H9 (cell line): ENCODE results near the gene HTT-AS. TPM values are rescaled to one million over a fixed set of nuclear protein-coding genes. Genes with fewer than 3 reads are reported as not detected.

Experiments used
- DNase-seq: peaks from one replicate; pipeline ENCODE4 v3.0.0-alpha.2; 2017
- H2AFZ ChIP-seq: one replicate; pipeline ENCODE4 v1.6.1; 2013; ENCODE audit warnings: mild to moderate bottlenecking, low read length, control low read depth, moderate library complexity
- H2AK5ac ChIP-seq: 2 replicates; pipeline ENCODE4 v1.6.1; 2013; ENCODE audit warnings: low read length, control low read depth, mixed read lengths; ENCODE audit not compliant: insufficient read length
- H2BK120ac ChIP-seq: one replicate; pipeline ENCODE4 v1.6.1; 2013; ENCODE audit warnings: low read depth, mild to moderate bottlenecking, low read length, control low read depth, inconsistent platforms; ENCODE audit not compliant: poor library complexity, severe bottlenecking
- H2BK12ac ChIP-seq: 2 replicates; pipeline ENCODE4 v1.6.1; 2013; ENCODE audit warnings: low read length, control low read depth, mixed read lengths, low read depth; ENCODE audit not compliant: insufficient read length
- H2BK15ac ChIP-seq: 2 replicates; pipeline ENCODE4 v1.6.1; 2013; ENCODE audit warnings: low read depth, low read length, control low read depth
- H2BK20ac ChIP-seq: one replicate; pipeline ENCODE4 v1.6.1; 2013; ENCODE audit warnings: low read depth, mild to moderate bottlenecking, low read length, control low read depth, inconsistent platforms; ENCODE audit not compliant: poor library complexity, severe bottlenecking
- H2BK5ac ChIP-seq: 2 replicates; pipeline ENCODE4 v1.6.1; 2013; ENCODE audit warnings: low read length, control low read depth, mixed read lengths; ENCODE audit not compliant: insufficient read length
- H3K14ac ChIP-seq: 2 replicates; pipeline ENCODE4 v1.6.1; 2013; ENCODE audit warnings: low read length, control low read depth; ENCODE audit not compliant: insufficient read depth
- H3K18ac ChIP-seq: 2 replicates; pipeline ENCODE4 v1.6.1; 2013; ENCODE audit warnings: low read depth, mild to moderate bottlenecking, mixed read lengths, low read length, control low read depth; ENCODE audit not compliant: insufficient read length
- H3K23ac ChIP-seq: 2 replicates; pipeline ENCODE4 v1.6.1; 2013; ENCODE audit warnings: low read length, control low read depth, mixed read lengths, low read depth; ENCODE audit not compliant: insufficient read length
- H3K23me2 ChIP-seq: 2 replicates; pipeline ENCODE4 v1.6.1; 2013; ENCODE audit warnings: low read depth, mild to moderate bottlenecking, mixed read lengths, low read length, control low read depth; ENCODE audit not compliant: insufficient read length, poor library complexity, severe bottlenecking
- H3K27ac ChIP-seq: 2 replicates; pipeline ENCODE4 v1.5.1; 2013; ENCODE audit warnings: low read length, control low read depth, mixed read lengths, low read depth; ENCODE audit not compliant: insufficient read length
- H3K27me3 ChIP-seq: 2 replicates; pipeline ENCODE4 v1.6.1; 2013; ENCODE audit warnings: low read length, control low read depth, inconsistent platforms; ENCODE audit not compliant: insufficient read depth
- H3K4ac ChIP-seq: 2 replicates; pipeline ENCODE4 v1.6.1; 2013; ENCODE audit warnings: low read depth, mild to moderate bottlenecking, control low read depth, inconsistent platforms, low read length, moderate library complexity
- H3K4me1 ChIP-seq: 2 replicates; pipeline ENCODE4 v1.6.1; 2013; ENCODE audit warnings: low read length, control low read depth, inconsistent platforms; ENCODE audit not compliant: insufficient read depth
- H3K4me2 ChIP-seq: 2 replicates; pipeline ENCODE4 v1.6.1; 2013; ENCODE audit warnings: low read length, control low read depth, mixed read lengths; ENCODE audit not compliant: insufficient read length, insufficient read depth
- H3K56ac ChIP-seq: 2 replicates; pipeline ENCODE4 v1.6.1; 2013; ENCODE audit warnings: low read depth, mild to moderate bottlenecking, mixed read lengths, low read length, control low read depth; ENCODE audit not compliant: insufficient read length
- H3K79me1 ChIP-seq: 2 replicates; pipeline ENCODE4 v1.6.1; 2013; ENCODE audit warnings: low read depth, mild to moderate bottlenecking, moderate library complexity, low read length, control low read depth, inconsistent platforms; ENCODE audit not compliant: insufficient read depth, poor library complexity, severe bottlenecking
- H3K79me2 ChIP-seq: 2 replicates; pipeline ENCODE4 v1.6.1; 2013; ENCODE audit warnings: low read length, control low read depth, inconsistent platforms; ENCODE audit not compliant: insufficient read depth
- H3K9ac ChIP-seq: 2 replicates; pipeline ENCODE4 v1.6.1; 2013; ENCODE audit warnings: low read length, control low read depth, mixed read lengths; ENCODE audit not compliant: insufficient read length; ENCODE audit errors: extremely low read depth
- H3K9me3 ChIP-seq: one replicate; pipeline ENCODE4 v1.6.1; 2013; ENCODE audit warnings: low read depth, low read length, inconsistent platforms; ENCODE audit not compliant: control insufficient read depth
- H3T11ph ChIP-seq: one replicate; pipeline ENCODE4 v1.6.1; 2013; ENCODE audit warnings: mild to moderate bottlenecking, low read length, control low read depth, inconsistent platforms
- H4K20me1 ChIP-seq: one replicate; pipeline ENCODE4 v1.6.1; 2013; ENCODE audit not compliant: control insufficient read depth, insufficient read length, insufficient read depth
- H4K5ac ChIP-seq: 2 replicates; pipeline ENCODE4 v1.6.1; 2013; ENCODE audit warnings: low read depth, mild to moderate bottlenecking, mixed read lengths, low read length, control low read depth; ENCODE audit not compliant: insufficient read length
- H4K8ac ChIP-seq: replicated peaks from 2 replicates; pipeline ENCODE4 v1.6.1; 2013; ENCODE audit warnings: low read length, control low read depth, mixed read lengths, low read depth; ENCODE audit not compliant: insufficient read length
- H4K91ac ChIP-seq: 2 replicates; pipeline ENCODE4 v1.6.1; 2013; ENCODE audit warnings: low read depth, mild to moderate bottlenecking, moderate library complexity, mixed read lengths, low read length, control low read depth; ENCODE audit not compliant: insufficient read length
- H3K27ac Mint-ChIP-seq, 3 experiments: 2 replicates in 2 of 3; 3 replicates in 1 of 3; pipeline ENCODE4 v1.8.0; 2020 to 2021; ENCODE audit warnings: mixed read lengths in 3 of 3, mild to moderate bottlenecking in 1 of 3, moderate library complexity in 1 of 3
- H3K27me3 Mint-ChIP-seq: 2 replicates; pipeline ENCODE4 v1.8.0; 2021; ENCODE audit warnings: low read depth, mild to moderate bottlenecking, moderate library complexity, mixed read lengths
- H3K36me3 Mint-ChIP-seq, 3 experiments: 2 replicates in 2 of 3; 3 replicates in 1 of 3; pipeline ENCODE4 v1.8.0; 2020 to 2021; ENCODE audit warnings: low read depth in 3 of 3, mixed read lengths in 3 of 3; ENCODE audit not compliant: insufficient read depth in 1 of 3
- H3K4me1 Mint-ChIP-seq, 2 experiments: 2 replicates each; pipeline ENCODE4 v1.8.0; 2020; ENCODE audit warnings: mixed read lengths in 2 of 2
- H3K4me3 Mint-ChIP-seq, 2 experiments: 2 replicates in 1 of 2; 3 replicates in 1 of 2; pipeline ENCODE4 v1.8.0; 2020 to 2021; ENCODE audit warnings: mild to moderate bottlenecking in 2 of 2, mixed read lengths in 2 of 2, moderate library complexity in 1 of 2
- H3K9me3 Mint-ChIP-seq, 2 experiments: 2 replicates in 1 of 2; 3 replicates in 1 of 2; pipeline ENCODE4 v1.8.0; 2020; ENCODE audit warnings: mild to moderate bottlenecking in 2 of 2, mixed read lengths in 2 of 2, moderate library complexity in 1 of 2
- CTCF ChIP-seq: fragments of 200-600 bp; sonication (generic); conservative IDR thresholded peaks from 3 replicates; pipeline ENCODE4 v1.8.0; 2021; ENCODE audit warnings: antibody characterized with exemption, mild to moderate bottlenecking
- WGBS: extraction: QIAGEN DNeasy Blood & Tissue Kit; methylation state at CpG from one replicate; pipeline ENCODE4 v1.1.7; 2013; ENCODE audit warnings: missing lambda C conversion rate, low lambda C conversion rate, mixed read lengths; ENCODE audit not compliant: insufficient read length; ENCODE audit errors: extremely low coverage; 5-methylcytosine and 5-hydroxymethylcytosine counted together
- total RNA-seq: library from RNA; stranded (reverse); gene quantifications from 2 replicates; pipeline ENCODE4 v1.2.1, GENCODE V29; 2021

Gene HTT-AS
- total RNA-seq, 1 experiment from 2014 or later = not detected

GRCh38 chr4:3017504-3017903 is 56.8 kb downstream of the HTT-AS start:
- no peak overlapping the region for H4K5ac ChIP-seq
- H3K9me3 Mint-ChIP-seq = no peaks in the 10 kb centered on the region
- H3K4me1 ChIP-seq = no peaks in the 10 kb centered on the region
- H2BK12ac ChIP-seq = no peak overlapping the region
- no peak overlapping the region for H2AFZ ChIP-seq
- H3K9ac ChIP-seq = no peak overlapping the region
- no peaks in the 10 kb centered on the region for H3K79me1 ChIP-seq
- no peaks in the 10 kb centered on the region for H3K79me2 ChIP-seq
- no peak overlapping the region for H2BK20ac ChIP-seq
- H3K4me1 Mint-ChIP-seq = peaks cover 6 to 9% of the 10 kb centered on the region in 2 experiments
- H3K9me3 ChIP-seq = no peaks in the 10 kb centered on the region
- no peak overlapping the region for H3K14ac ChIP-seq
- H3K56ac ChIP-seq = no peak overlapping the region
- no peak overlapping the region for H4K91ac ChIP-seq
- H3K27ac ChIP-seq = no peak overlapping the region
- H3K36me3 Mint-ChIP-seq = 0 out of 7 replicates have a peak, but pooled peaks cover 0 to 2% (median 0%) of the 10 kb centered on the region in 3 experiments
- no peaks in the 10 kb centered on the region for H3K27me3 Mint-ChIP-seq
- no peak overlapping the region for H3K18ac ChIP-seq
- no peak for DNase-seq
- H2BK5ac ChIP-seq = no peak overlapping the region
- no peak overlapping the region for H2AK5ac ChIP-seq
- H2BK120ac ChIP-seq = no peak overlapping the region
- H3K23ac ChIP-seq = no peak overlapping the region
- H3T11ph ChIP-seq = no peak overlapping the region
- WGBS = no CpG with 5 or more reads among the region's 4 CpGs
- TF ChIP-seq CTCF = no peak
- no peak overlapping the region for H3K4me3 Mint-ChIP-seq
- no peak overlapping the region for H3K4me2 ChIP-seq
- no peak overlapping the region for H4K8ac ChIP-seq
- H4K20me1 ChIP-seq = no peaks in the 10 kb centered on the region
- no peaks in the 10 kb centered on the region for H3K23me2 ChIP-seq
- H2BK15ac ChIP-seq = no peak overlapping the region
- H3K27ac Mint-ChIP-seq = no peak overlapping the region
- no peaks in the 10 kb centered on the region for H3K27me3 ChIP-seq
- no peak overlapping the region for H3K4ac ChIP-seq
